ENCODE measurements around the gene WNT11.

Gene WNT11

DNA sequence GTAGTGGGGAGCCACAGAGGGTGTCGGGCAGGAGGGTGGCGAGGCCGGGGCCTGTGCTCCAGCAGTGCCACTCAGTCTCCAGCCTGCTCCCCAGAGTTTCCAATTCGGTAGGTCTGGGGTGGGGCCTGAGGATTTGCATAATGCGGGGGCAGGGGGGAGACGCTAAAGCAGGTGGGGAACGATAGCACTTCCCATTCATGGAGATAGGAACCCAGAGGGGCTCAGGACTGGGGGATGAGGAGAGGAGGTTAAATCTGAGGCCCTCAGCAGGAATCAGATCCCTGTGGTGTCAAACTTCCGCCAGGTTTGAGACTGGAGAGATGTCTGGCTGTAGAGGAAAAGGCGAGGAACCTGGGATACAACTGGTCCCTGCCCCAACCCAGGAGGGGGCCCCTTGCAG, 29.8 kb downstream of the WNT11 start:
- H3K27ac Mint-ChIP-seq = no peak overlapping the region
- H3K4me3 Mint-ChIP-seq = no peak overlapping the region
- peaks cover 0 to 7% of the 10 kb centered on the region in 2 donors for H3K27me3 Mint-ChIP-seq
- no peak for DNase-seq
- no peaks in the 10 kb centered on the region for H3K36me3 Mint-ChIP-seq
- H3K9me3 Mint-ChIP-seq = no peaks in the 10 kb centered on the region
- no peak for ATAC-seq (replicated peaks)
- peaks cover 3 to 8% of the 10 kb centered on the region in 2 donors for H3K4me1 Mint-ChIP-seq

GRCh38 chr11:76175783-76176182, 30.5 kb downstream of the WNT11 start:
- Mint-ChIP-seq H3K27ac (no peak overlapping the region), H3K27me3 (peaks cover 0 to 7% of the 10 kb centered on the region in 2 donors), H3K4me3 (no peak overlapping the region), H3K36me3 (no peaks in the 10 kb centered on the region), H3K9me3 (no peaks in the 10 kb centered on the region), H3K4me1 (peaks cover 3 to 8% of the 10 kb centered on the region in 2 donors)
- no peak for DNase-seq
- ATAC-seq (replicated peaks) = peak in 1 of 2 donors; percentile 36

- Mint-ChIP-seq H3K27ac (no peak overlapping the region), H3K36me3 (no peaks in the 10 kb centered on the region), H3K9me3 (no peaks in the 10 kb centered on the region), H3K4me1 (peaks cover 4 to 8% of the 10 kb centered on the region in 2 donors), H3K4me3 (no peak overlapping the region), H3K27me3 (peaks cover 0 to 7% of the 10 kb centered on the region in 2 donors)
- DNase-seq (no peak), ATAC-seq (replicated peaks) (no peak)
These were observed 32.0 kb downstream of the WNT11 start for GRCh38 chr11:76174330-76174729.

GRCh38 chr11:76173663-76174062, 32.6 kb downstream of the WNT11 start:
- Mint-ChIP-seq H3K27ac (peak overlapping the region; percentile 79), H3K9me3 (no peaks in the 10 kb centered on the region), H3K36me3 (no peaks in the 10 kb centered on the region), H3K4me1 (peaks cover 5 to 8% of the 10 kb centered on the region in 2 donors), H3K4me3 (no peak overlapping the region), H3K27me3 (peaks cover 0 to 7% of the 10 kb centered on the region in 2 donors)
- ATAC-seq (replicated peaks) (no peak), DNase-seq (no peak)

- H3K4me1 Mint-ChIP-seq = peaks cover 5 to 8% of the 10 kb centered on the region in 2 donors
- peaks cover 0 to 7% of the 10 kb centered on the region in 2 donors for H3K27me3 Mint-ChIP-seq
- H3K27ac Mint-ChIP-seq = peak overlapping the region; percentile 79
- H3K4me3 Mint-ChIP-seq = no peak overlapping the region
- ATAC-seq (replicated peaks) = no peak
- no peaks in the 10 kb centered on the region for H3K9me3 Mint-ChIP-seq
- DNase-seq = no peak
- no peaks in the 10 kb centered on the region for H3K36me3 Mint-ChIP-seq
These were observed 33.7 kb downstream of the WNT11 start for GRCh38 chr11:76172583-76172982.

DNA sequence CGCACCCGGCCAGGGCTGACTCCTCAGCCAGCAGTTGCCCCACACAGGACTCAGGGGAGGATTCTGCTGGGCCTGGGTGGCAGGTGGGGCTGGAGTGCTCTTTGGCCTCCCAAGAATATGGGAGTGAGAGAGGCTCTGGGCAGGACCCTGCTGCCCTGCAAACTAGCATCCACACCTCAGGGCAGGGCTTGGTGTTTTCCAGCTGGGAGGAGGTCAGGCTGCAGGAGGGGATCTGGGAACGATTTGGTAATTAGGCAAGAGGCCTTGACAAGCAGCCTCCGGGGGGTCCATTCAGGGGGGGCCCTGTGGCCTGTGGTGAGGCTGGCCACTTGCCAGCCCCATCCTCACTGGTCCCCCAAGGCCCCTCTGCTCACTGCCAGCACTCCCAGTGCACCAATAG, 35.8 kb downstream of the WNT11 start:
- Mint-ChIP-seq H3K9me3 (no peaks in the 10 kb centered on the region), H3K36me3 (no peaks in the 10 kb centered on the region)

GRCh38 chr11:76169473-76169896, 36.8 kb downstream of the WNT11 start:
- ATAC-seq (replicated peaks) = peak; percentile 38 to 53
- Mint-ChIP-seq H3K4me3 (no peak overlapping the region), H3K27me3 (peaks cover 0 to 9% of the 10 kb centered on the region in 2 donors), H3K27ac (no peak overlapping the region), H3K4me1 (peaks cover 7 to 23% of the 10 kb centered on the region in 2 donors), H3K36me3 (no peaks in the 10 kb centered on the region), H3K9me3 (no peaks in the 10 kb centered on the region)
- DNase-seq = peak; percentile 24

More for the DNA sequence above, 35.8 kb downstream of the WNT11 start:
- no peak for ATAC-seq (replicated peaks)
- Mint-ChIP-seq H3K27me3 (peaks cover 0 to 4% of the 10 kb centered on the region in 2 donors), H3K4me1 (peaks cover 6 to 21% of the 10 kb centered on the region in 2 donors), H3K4me3 (no peak overlapping the region), H3K27ac (no peak overlapping the region)
- DNase-seq = no peak

DNA sequence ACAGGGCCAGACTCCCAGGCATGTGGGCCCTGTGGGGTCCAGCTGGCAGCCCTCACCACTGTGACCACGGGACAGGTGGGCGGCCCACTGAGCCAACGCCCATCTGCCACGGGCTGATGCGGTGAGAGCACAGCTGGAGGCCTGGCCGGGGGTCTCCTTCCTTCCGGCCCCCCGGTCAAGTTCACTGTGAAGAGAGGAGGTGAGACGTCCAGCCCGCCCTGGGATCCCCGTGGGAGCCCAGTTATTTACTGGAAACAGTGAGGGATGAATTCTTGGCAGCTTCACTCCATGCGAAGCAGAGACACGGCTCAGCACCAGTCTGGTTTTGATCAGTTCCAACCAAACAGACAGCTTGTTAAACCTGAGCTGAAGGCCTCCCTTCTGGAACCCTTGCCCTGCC, 38.7 kb downstream of the WNT11 start:
- no peak overlapping the region for H3K4me3 Mint-ChIP-seq
- H3K4me1 Mint-ChIP-seq = peaks cover 9 to 23% of the 10 kb centered on the region in 2 donors
- H3K27ac Mint-ChIP-seq = no peak overlapping the region
- H3K36me3 Mint-ChIP-seq = no peaks in the 10 kb centered on the region
- no peaks in the 10 kb centered on the region for H3K9me3 Mint-ChIP-seq
- H3K27me3 Mint-ChIP-seq = peaks cover 6 to 12% of the 10 kb centered on the region in 2 donors
- DNase-seq (no peak), ATAC-seq (replicated peaks) (no peak)

DNA sequence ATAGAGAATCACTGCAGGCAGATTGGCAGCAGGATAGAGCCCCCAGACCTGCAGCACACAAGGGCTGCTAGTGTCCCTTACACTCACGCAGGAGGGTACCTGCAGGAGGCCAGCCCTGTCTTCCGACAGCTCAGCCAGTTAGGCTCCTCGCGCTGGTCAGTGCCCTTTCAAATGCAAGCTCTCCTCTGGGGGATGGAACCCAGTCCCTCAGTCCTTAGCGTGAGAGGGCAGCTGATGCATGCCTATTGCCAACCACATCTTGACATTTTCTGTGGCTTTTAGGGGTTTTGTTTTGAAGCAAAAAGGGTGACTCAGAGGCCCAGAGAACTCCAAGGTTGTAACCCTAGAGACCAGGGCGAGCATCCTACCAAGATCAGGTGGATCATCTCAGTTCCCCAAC, 40.0 kb downstream of the WNT11 start:
- no peaks in the 10 kb centered on the region for H3K9me3 Mint-ChIP-seq
- no peak overlapping the region for H3K27ac Mint-ChIP-seq
- no peaks in the 10 kb centered on the region for H3K36me3 Mint-ChIP-seq
- no peak overlapping the region for H3K4me3 Mint-ChIP-seq
- peak; percentile 88 to 90 for ATAC-seq (replicated peaks)
- DNase-seq = peak; percentile 46
- H3K27me3 Mint-ChIP-seq = peaks cover 6 to 12% of the 10 kb centered on the region in 2 donors
- H3K4me1 Mint-ChIP-seq = peaks cover 9 to 23% of the 10 kb centered on the region in 2 donors

- no peaks in the 10 kb centered on the region for H3K36me3 Mint-ChIP-seq
- no peaks in the 10 kb centered on the region for H3K9me3 Mint-ChIP-seq
- ATAC-seq (replicated peaks) = no peak
- no peak for DNase-seq
- peak overlapping the region; percentile 16 for H3K27ac Mint-ChIP-seq
- H3K4me1 Mint-ChIP-seq = peaks cover 9 to 23% of the 10 kb centered on the region in 2 donors
- H3K27me3 Mint-ChIP-seq = peaks cover 6 to 16% of the 10 kb centered on the region in 2 donors
- H3K4me3 Mint-ChIP-seq = no peak overlapping the region
These were observed 41.2 kb downstream of the WNT11 start for GRCh38 chr11:76164861-76165751.

- Mint-ChIP-seq H3K4me1 (peaks cover 7 to 23% of the 10 kb centered on the region in 2 donors), H3K36me3 (no peaks in the 10 kb centered on the region), H3K9me3 (no peaks in the 10 kb centered on the region), H3K4me3 (no peak overlapping the region), H3K27ac (no peak overlapping the region), H3K27me3 (peaks cover 6 to 16% of the 10 kb centered on the region in 2 donors)
- ATAC-seq (replicated peaks) = no peak
- no peak for DNase-seq
These were observed 42.2 kb downstream of the WNT11 start for GRCh38 chr11:76164081-76164480.

DNA sequence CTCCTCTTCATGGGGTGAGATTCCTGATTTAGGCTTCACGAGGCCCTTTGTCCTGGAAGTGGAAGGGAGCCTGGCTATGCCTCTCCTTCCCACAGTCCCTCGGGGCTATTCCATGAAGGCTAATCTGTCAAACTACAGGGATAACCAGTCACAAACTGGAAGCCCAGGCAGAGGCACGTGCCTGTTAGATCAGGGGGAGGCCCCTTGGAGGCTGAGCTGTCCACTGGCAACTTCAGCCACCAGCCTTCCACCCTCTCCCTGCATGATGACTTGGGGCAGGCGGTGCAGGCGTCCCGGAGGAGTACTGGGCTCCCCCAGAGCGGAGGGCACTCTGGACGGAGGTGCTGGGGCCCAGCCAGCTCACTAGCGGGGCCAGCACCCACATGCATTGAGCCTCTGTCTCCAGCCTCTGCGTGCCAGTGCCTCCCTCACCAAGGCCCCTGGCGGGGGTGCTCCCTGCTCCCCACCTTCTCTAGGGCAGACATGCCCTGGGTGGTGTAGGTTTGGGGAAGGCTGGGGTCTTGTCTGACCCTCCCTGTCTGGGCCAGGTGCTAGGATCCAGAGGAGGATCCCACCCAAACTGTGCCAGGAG, 42.9 kb downstream of the WNT11 start:
- peaks cover 6 to 16% of the 10 kb centered on the region in 2 donors for H3K27me3 Mint-ChIP-seq
- ATAC-seq (replicated peaks) (no peak), DNase-seq (no peak)
- H3K4me1 Mint-ChIP-seq = peaks cover 7 to 23% of the 10 kb centered on the region in 2 donors
- no peaks in the 10 kb centered on the region for H3K36me3 Mint-ChIP-seq
- no peak overlapping the region for H3K4me3 Mint-ChIP-seq
- H3K27ac Mint-ChIP-seq = no peak overlapping the region
- no peaks in the 10 kb centered on the region for H3K9me3 Mint-ChIP-seq

- ATAC-seq (replicated peaks) = no peak
- Mint-ChIP-seq H3K27me3 (peaks cover 6 to 16% of the 10 kb centered on the region in 2 donors), H3K36me3 (no peaks in the 10 kb centered on the region), H3K27ac (no peak overlapping the region), H3K9me3 (no peaks in the 10 kb centered on the region), H3K4me1 (peaks cover 7 to 23% of the 10 kb centered on the region in 2 donors), H3K4me3 (no peak overlapping the region)
- DNase-seq = no peak
These were observed 43.7 kb downstream of the WNT11 start for GRCh38 chr11:76162336-76163288.

Measured in stimulated activated naive B cell treated with anti-CD40 and anti-IgM and Interleukin-4, amounts not matched to agents 10 μg/mL and 1 μg/mL and 100 μg/mL, for 72 hours (primary cell).